GM18951 (cell line): ENCODE results near the gene SV2C.
"Not testable (repeated sequence)": the region's sequence is repeated elsewhere in the genome, so short reads cannot be mapped to it uniquely, and the experiment has no call there.

ENCODE experiments used
- POLR2A ChIP-seq: IDR thresholded peaks from 4 replicates; pipeline ENCODE4 v1.6.1; 2011; ENCODE audit warnings: mild to moderate bottlenecking; ENCODE audit not compliant: insufficient read length, insufficient read depth; ENCODE audit errors: extremely low read depth
- in situ Hi-C: fragments of 300-500 bp; cut with MboI; formaldehyde crosslinking; loops from one replicate; pipeline ENCODE4 v1.12.0; 2022; ENCODE audit warnings: low sequenced_read_pairs, mixed read lengths, inconsistent platforms; ENCODE audit not compliant: unreplicated experiment

SV2C gene

GRCh38 chr5:76289692-76290091, 206.5 kb downstream of the SV2C start:
- no peak for TF ChIP-seq POLR2A
- in situ Hi-C loops: no loop called here

GRCh38 chr5:76290321-76290757, 207.2 kb downstream of the SV2C start:
- no peak for TF ChIP-seq POLR2A
- in situ Hi-C loops: no loop called here

DNA sequence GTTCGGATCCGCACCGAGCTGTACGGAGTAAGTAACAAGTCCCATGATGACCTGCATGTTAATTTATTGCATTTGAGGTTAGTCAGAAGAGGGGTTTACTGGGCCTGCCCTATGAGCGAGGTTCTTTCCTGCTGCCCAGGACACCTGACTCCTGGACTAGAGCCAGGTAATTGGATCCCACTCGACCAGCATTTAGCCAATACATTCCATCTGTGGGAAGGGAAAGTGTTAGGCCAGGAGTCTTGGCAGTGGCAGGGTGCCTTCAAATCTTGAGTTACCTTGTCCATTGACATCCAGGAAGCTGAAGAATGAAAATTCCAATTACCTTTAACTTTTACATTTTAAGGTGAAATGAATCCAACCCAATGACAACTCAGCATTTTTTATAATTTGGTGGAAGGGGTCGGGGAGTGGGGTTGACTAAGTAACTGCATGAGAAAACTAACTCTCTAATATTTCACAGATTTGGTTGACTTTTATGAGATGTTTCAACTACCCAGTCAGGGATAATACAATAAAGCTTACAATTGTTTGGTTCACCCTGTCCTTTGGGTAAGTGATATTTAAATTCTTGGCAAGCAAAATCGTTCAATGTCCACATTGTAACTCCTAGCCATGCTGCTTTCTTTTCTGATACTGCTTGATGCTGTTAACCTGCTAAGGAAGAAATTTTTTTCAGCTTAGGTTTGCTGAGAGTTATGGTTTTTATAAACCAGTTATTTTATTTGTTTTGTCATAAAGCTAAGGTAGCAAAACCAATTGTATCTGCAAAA, 208.3 kb downstream of the SV2C start:
- in situ Hi-C loops: no loop called here
- no peak for TF ChIP-seq POLR2A

GRCh38 chr5:76292620-76293322, 209.6 kb downstream of the SV2C start:
- TF ChIP-seq POLR2A: no peak
- in situ Hi-C loops: no loop called here

DNA sequence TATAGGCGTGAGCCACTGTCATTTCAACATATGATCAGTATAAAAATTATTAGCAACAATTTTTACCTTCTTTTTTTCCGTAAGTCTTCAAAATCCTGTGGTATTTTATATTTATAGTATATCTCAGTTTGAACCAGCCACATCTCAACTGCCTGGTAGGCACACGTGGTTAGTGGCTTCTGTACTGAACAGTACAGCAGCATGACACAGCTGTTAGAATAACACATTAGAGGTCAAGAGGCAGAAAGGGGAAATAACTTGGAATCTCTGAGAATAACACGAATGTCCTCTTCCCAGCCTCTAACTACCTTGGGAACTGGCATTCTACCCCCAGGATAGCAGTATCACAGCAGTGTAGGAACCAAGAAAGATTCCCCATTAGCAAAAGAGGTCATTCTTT, 211.4 kb downstream of the SV2C start:
- in situ Hi-C loops: no loop called here
- TF ChIP-seq POLR2A: no peak

DNA sequence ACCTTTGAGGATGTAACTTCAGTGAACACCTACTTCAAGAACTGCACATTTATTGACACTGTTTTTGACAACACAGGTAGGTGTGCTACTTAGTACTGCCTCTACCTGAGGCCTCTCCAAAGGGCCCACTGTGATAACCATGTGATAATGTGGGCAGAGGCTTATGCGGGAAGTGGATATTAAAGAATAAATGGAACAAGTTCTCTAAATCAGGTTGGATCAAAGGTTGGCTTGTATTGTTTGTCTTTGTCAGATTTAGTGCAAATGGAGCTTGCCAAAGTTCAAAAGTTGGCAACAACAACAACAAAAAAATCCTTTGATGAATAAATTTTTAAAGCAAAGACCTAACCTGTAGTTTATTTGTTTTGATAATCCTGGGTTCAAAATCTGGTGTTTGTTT, 215.7 kb downstream of the SV2C start:
- no peak for TF ChIP-seq POLR2A
- in situ Hi-C loops: no loop called here

- in situ Hi-C loops: no loop called here
- no peak for TF ChIP-seq POLR2A
Observed at GRCh38 chr5:76299592-76299991, 216.4 kb downstream of the SV2C start.

- in situ Hi-C loops: not testable (repeated sequence)
Observed at GRCh38 chr5:76301932-76302331, 218.7 kb downstream of the SV2C start.

DNA sequence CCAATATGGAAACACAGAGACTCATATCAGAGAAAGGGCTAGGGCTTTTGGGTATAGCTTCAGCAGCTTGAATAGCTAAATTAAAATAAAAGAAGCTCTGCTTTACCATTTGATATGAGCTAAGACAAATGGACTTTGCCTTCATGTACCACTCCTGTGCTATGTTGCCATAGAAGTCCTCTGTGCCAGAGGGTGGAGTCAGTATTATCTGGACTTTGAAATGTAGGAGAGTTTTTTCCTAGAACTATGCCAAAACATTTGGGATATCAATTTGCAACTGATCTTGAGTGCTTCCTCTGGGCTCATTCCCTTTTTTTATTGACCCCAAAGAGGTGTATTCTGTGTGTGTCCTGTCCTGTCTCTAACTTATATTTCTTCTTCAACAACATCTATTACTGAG, 219.5 kb downstream of the SV2C start:
- in situ Hi-C loops: not testable (repeated sequence)

DNA sequence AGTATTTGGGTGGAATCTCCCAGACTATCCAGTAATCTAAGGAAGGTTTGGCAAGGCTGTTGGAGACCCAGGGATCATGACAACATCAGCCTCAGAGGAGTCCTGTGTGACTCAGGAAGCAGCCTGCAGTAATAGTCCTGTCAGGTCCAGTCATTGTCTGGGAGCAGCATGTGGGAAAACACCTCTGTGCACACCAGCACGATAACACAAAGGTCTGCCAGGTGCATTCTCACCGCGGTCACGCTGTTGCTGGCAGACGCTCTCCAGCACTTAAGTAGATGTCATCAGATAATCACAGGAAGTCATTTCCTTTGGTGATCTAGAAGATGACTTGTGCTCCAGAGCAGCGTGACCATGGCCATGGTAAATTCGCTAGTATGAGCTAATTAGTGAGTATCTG, 220.7 kb downstream of the SV2C start:
- TF ChIP-seq POLR2A: no peak
- in situ Hi-C loops: no loop called here

GRCh38 chr5:76305269-76305668, 222.1 kb downstream of the SV2C start:
- in situ Hi-C loops: no loop called here
- TF ChIP-seq POLR2A: no peak

DNA sequence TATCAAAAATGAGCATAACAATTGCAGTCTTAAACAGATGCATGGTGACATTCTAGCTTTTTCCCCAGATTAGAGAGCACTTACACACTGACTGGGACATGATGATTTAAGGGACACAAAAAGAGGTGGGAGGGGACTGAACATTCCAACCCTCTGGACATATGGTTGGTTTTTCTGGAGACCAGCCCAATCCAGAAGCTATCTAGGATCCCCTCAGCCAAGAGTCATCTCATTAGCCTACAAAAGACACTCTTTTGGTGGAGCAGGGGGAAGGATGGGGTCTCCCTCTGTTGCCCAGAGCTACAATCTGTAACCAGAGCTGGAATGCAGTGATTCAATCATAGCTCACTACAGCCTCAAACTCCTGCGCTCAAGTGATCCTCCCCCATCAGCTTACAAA, 222.6 kb downstream of the SV2C start:
- in situ Hi-C loops: no loop called here
- no peak for TF ChIP-seq POLR2A

- in situ Hi-C loops: no loop called here
- no peak for TF ChIP-seq POLR2A
Observed at GRCh38 chr5:76310208-76310607, 227.0 kb downstream of the SV2C start.

- in situ Hi-C loops: no loop called here
- TF ChIP-seq POLR2A: no peak
Observed at GRCh38 chr5:76312783-76313182, 229.6 kb downstream of the SV2C start.

DNA sequence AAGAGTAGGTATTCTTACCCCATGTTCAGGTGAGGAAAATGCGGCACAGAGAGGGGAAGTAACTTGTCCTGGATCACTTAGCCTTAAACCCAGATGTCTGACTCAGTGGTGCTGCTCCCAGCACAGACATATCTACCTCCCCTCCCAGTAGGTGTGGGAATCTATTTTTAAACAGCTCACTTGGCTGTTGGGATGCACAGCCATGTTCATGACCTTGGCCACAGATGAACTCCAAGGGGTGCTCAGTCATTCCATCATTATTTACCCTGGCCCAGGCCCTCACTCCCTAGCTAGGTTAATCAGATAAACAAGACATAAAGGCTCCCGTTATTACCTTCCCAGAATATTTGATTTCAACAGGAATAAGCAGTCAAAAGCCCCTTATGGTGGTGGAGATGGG, 231.5 kb downstream of the SV2C start:
- in situ Hi-C loops: no loop called here
- no peak for TF ChIP-seq POLR2A

DNA sequence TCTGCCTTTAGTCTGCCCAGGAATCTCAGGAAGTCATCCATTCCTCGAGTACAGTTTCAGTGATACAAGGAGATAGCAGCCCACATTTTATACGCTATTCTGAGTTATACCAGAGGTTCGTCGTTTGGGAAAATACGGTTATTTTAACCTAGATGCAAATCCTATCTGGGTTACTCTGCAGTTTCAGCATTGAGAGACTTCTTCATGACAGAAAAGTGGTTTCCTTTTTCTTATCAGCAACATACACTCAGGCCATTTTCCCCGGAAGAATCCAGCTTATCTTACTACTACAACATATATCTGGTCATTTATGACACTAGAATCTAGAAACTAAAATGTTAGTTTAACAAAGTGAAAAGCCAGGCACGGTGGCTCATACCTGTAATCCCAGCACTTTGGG, 236.5 kb downstream of the SV2C start:
- in situ Hi-C loops: no loop called here
- no peak for TF ChIP-seq POLR2A

DNA sequence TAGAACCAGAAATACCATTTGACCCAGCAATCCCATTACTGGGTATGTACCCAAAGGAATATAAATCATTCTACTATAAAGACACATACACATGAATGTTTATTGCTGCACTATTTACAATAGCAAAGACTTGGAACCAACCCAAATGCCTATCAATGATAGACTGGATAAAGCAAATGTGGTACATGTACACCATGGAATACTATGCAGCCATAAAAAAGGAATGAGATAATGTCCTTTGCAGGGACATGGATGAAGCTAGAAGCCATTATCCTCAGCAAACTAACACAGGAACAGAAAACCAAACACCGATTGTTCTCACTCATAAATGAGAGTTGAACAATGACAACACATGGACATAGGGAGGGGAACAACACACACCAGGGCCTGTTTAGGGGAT, 240.3 kb downstream of the SV2C start:
- in situ Hi-C loops: not testable (repeated sequence)
